ENCODE measurements around the gene TSPO.
A peak's percentile ranks its signal among the peaks of the same experiment; 100 is the strongest.

The TSPO gene

GRCh38 chr22:43152357-43153071 is 1.2 kb downstream of the TSPO start:
- Histone ChIP-seq H3K27ac (ENCODE audit: poor library complexity, severe bottlenecking) (peak overlapping the region; percentile 89), H3K9me3 (ENCODE audit: severe bottlenecking) (no peaks in the 10 kb centered on the region), H3K27me3 (ENCODE audit: insufficient read depth, poor library complexity, severe bottlenecking) (no peaks in the 10 kb centered on the region), H3K4me1 (ENCODE audit: insufficient read depth, poor library complexity, severe bottlenecking) (peaks cover 6% of the 10 kb centered on the region), H3K4me3 (ENCODE audit: severe bottlenecking) (peak overlapping the region; percentile 73), H3K36me3 (ENCODE audit: low read depth) (0 out of 2 replicates have a peak, but pooled peaks cover 7% of the 10 kb centered on the region)
- ATAC-seq (ENCODE audit: low read depth) (peak; percentile 87), DNase-seq (ENCODE audit: low spot score) (peak; percentile 81)
- no peak for TF ChIP-seq CTCF (IDR thresholded peaks at IDR 0.05; ENCODE audit: poor library complexity, severe bottlenecking)

GRCh38 chr22:43153899-43154298 is 2.5 kb downstream of the TSPO start:
- H3K27ac ChIP-seq (ENCODE audit: poor library complexity, severe bottlenecking): no peak overlapping the region
- TF ChIP-seq CTCF (IDR thresholded peaks at IDR 0.05; ENCODE audit: poor library complexity, severe bottlenecking): no peak
- DNase-seq (ENCODE audit: low spot score): no peak

GRCh38 chr22:43154887-43155536 is 3.7 kb downstream of the TSPO start:
- Histone ChIP-seq H3K4me1 (ENCODE audit: insufficient read depth, poor library complexity, severe bottlenecking) (peaks cover 6% of the 10 kb centered on the region), H3K4me3 (ENCODE audit: severe bottlenecking) (no peak overlapping the region)
- no peak for ATAC-seq (ENCODE audit: low read depth)

More at GRCh38 chr22:43153899-43154298, 2.5 kb downstream of the TSPO start:
- ATAC-seq (ENCODE audit: low read depth): no peak
- Histone ChIP-seq H3K27me3 (ENCODE audit: insufficient read depth, poor library complexity, severe bottlenecking) (no peaks in the 10 kb centered on the region), H3K9me3 (ENCODE audit: severe bottlenecking) (no peaks in the 10 kb centered on the region), H3K4me3 (ENCODE audit: severe bottlenecking) (no peak overlapping the region), H3K36me3 (ENCODE audit: low read depth) (peaks cover 11% of the 10 kb centered on the region; the same call in 1 of the 2 replicates), H3K4me1 (ENCODE audit: insufficient read depth, poor library complexity, severe bottlenecking) (peaks cover 6% of the 10 kb centered on the region)

GRCh38 chr22:43155789-43156188 is 4.4 kb downstream of the TSPO start:
- peaks cover 6% of the 10 kb centered on the region for H3K4me1 ChIP-seq (ENCODE audit: insufficient read depth, poor library complexity, severe bottlenecking)
- no peak overlapping the region for H3K27ac ChIP-seq (ENCODE audit: poor library complexity, severe bottlenecking)
- peaks cover 25% of the 10 kb centered on the region for H3K36me3 ChIP-seq (ENCODE audit: low read depth)
- H3K4me3 ChIP-seq (ENCODE audit: severe bottlenecking): no peak overlapping the region
- DNase-seq (ENCODE audit: low spot score) (peak; percentile 69), ATAC-seq (ENCODE audit: low read depth) (no peak)
- no peak for TF ChIP-seq CTCF (IDR thresholded peaks at IDR 0.05; ENCODE audit: poor library complexity, severe bottlenecking)
- no peaks in the 10 kb centered on the region for H3K27me3 ChIP-seq (ENCODE audit: insufficient read depth, poor library complexity, severe bottlenecking)
- H3K9me3 ChIP-seq (ENCODE audit: severe bottlenecking): no peaks in the 10 kb centered on the region

More at GRCh38 chr22:43154887-43155536, 3.7 kb downstream of the TSPO start:
- H3K9me3 ChIP-seq (ENCODE audit: severe bottlenecking): no peaks in the 10 kb centered on the region
- H3K27ac ChIP-seq (ENCODE audit: poor library complexity, severe bottlenecking): no peak overlapping the region
- TF ChIP-seq CTCF (IDR thresholded peaks at IDR 0.05; ENCODE audit: poor library complexity, severe bottlenecking): no peak
- H3K27me3 ChIP-seq (ENCODE audit: insufficient read depth, poor library complexity, severe bottlenecking): no peaks in the 10 kb centered on the region
- no peak for DNase-seq (ENCODE audit: low spot score)
- H3K36me3 ChIP-seq (ENCODE audit: low read depth): peaks cover 20% of the 10 kb centered on the region

GRCh38 chr22:43156413-43156812 is 5.1 kb downstream of the TSPO start:
- DNase-seq (ENCODE audit: low spot score): no peak
- Histone ChIP-seq H3K4me3 (ENCODE audit: severe bottlenecking) (no peak overlapping the region), H3K27me3 (ENCODE audit: insufficient read depth, poor library complexity, severe bottlenecking) (no peaks in the 10 kb centered on the region), H3K27ac (ENCODE audit: poor library complexity, severe bottlenecking) (no peak overlapping the region), H3K9me3 (ENCODE audit: severe bottlenecking) (no peaks in the 10 kb centered on the region), H3K4me1 (ENCODE audit: insufficient read depth, poor library complexity, severe bottlenecking) (peaks cover 6% of the 10 kb centered on the region), H3K36me3 (ENCODE audit: low read depth) (peaks cover 29% of the 10 kb centered on the region)
- no peak for TF ChIP-seq CTCF (IDR thresholded peaks at IDR 0.05; ENCODE audit: poor library complexity, severe bottlenecking)
- ATAC-seq (ENCODE audit: low read depth): no peak
